Thyroid gland (tissue), 4 donors: ENCODE measurements around the gene MYADML2. TPM values are rescaled to one million over a fixed set of nuclear protein-coding genes. Genes with fewer than 3 reads are reported as not detected.

Experiments used
- DNase-seq, 2 donors: peaks; one replicate each; pipeline ENCODE4 v3.0.0-alpha.2; 2019
- H3K27ac ChIP-seq, 3 donors: fragments of 200-600 bp; sonication (generic); 1 replicate in 2 of 3; 2 replicates in 1 of 3; pipeline ENCODE4 v1.5.1; 2016 to 2019; ENCODE audit warnings: mild to moderate bottlenecking in 1 of 3, moderate library complexity in 1 of 3
- H3K27me3 ChIP-seq: fragments of 200-600 bp; sonication (generic); one replicate; pipeline ENCODE4 v1.5.1; 2019
- H3K36me3 ChIP-seq, 2 donors: fragments of 200-600 bp; sonication (generic); one replicate each; pipeline ENCODE4 v1.5.1; 2016 to 2019
- H3K4me1 ChIP-seq, 2 donors: fragments of 200-600 bp; sonication (generic); one replicate each; pipeline ENCODE4 v1.5.1; 2017 to 2019
- H3K4me3 ChIP-seq, 3 donors: fragments of 200-600 bp; sonication (generic); replicated peaks in 1 of 3; 1 replicate in 2 of 3; 2 replicates in 1 of 3; pipeline ENCODE4 v1.5.1; 2016; ENCODE audit warnings: mild to moderate bottlenecking in 1 of 3
- H3K9me3 ChIP-seq: fragments of 200-600 bp; sonication (generic); one replicate; pipeline ENCODE4 v1.5.1; 2017
- CTCF ChIP-seq, 6 experiments: fragments of 200-600 bp in 3 of 6; fragments of 450-650 bp in 3 of 6; sonication (generic) in 3 of 6; IDR thresholded peaks; one replicate each; pipeline ENCODE4 v1.5.1; 2016 to 2019; ENCODE audit warnings: antibody characterized with exemption in 6 of 6, mild to moderate bottlenecking in 2 of 6, inconsistent platforms in 1 of 6, moderate library complexity in 1 of 6
- POLR2A ChIP-seq, 2 donors: fragments of 450-650 bp; IDR thresholded peaks; one replicate each; pipeline ENCODE4 v1.6.1; 2017; ENCODE audit warnings: antibody characterized with exemption in 2 of 2, mild to moderate bottlenecking in 2 of 2, moderate library complexity in 1 of 2
- WGBS, 2 donors: methylation state at CpG; one replicate each; pipeline ENCODE4 v1.1.5; 2017; 5-methylcytosine and 5-hydroxymethylcytosine counted together
- intact Hi-C: fragments of 100-400 bp; cut with DNase I; formaldehyde crosslinking; loops from one replicate; pipeline ENCODE4 v1.15.1; 2023
- total RNA-seq, 4 donors: library from RNA; depleted of rRNA; stranded (reverse); fragments of >200 nt; gene quantifications; one replicate each; pipeline ENCODE4 v1.2.3, GENCODE V29; 2016

The MYADML2 gene
- total RNA-seq, 4 donors from 2014 or later: not detected

- H3K9me3 ChIP-seq: no peaks in the 10 kb centered on the region
- no peaks in the 10 kb centered on the region for H3K27me3 ChIP-seq
- intact Hi-C loops: no loop called here
- H3K36me3 ChIP-seq: no peaks in the 10 kb centered on the region
- DNase-seq: no peak
- H3K27ac ChIP-seq: no peak overlapping the region
- peaks cover 9 to 20% of the 10 kb centered on the region in 2 donors for H3K4me1 ChIP-seq
- 89 to 92% methylated on average over 8 of the region's 9 CpGs for WGBS, 2 donors
- TF ChIP-seq CTCF (IDR thresholded peaks at IDR 0.05) (no peak), POLR2A (IDR thresholded peaks at IDR 0.05) (no peak)
- H3K4me3 ChIP-seq: no peak overlapping the region
Observed at GRCh38 chr17:81932333-81932983, 14.6 kb downstream of the MYADML2 start.

GRCh38 chr17:81931557-81932332 lies 15.3 kb downstream of the MYADML2 start:
- TF ChIP-seq POLR2A (IDR thresholded peaks at IDR 0.05): no peak
- no peak for TF ChIP-seq CTCF (IDR thresholded peaks at IDR 0.05)
- H3K27ac ChIP-seq: no peak overlapping the region
- no peak for DNase-seq
- peaks cover 9 to 14% of the 10 kb centered on the region in 2 donors for H3K4me1 ChIP-seq
- H3K27me3 ChIP-seq: no peaks in the 10 kb centered on the region
- H3K9me3 ChIP-seq: no peaks in the 10 kb centered on the region
- no peak overlapping the region for H3K4me3 ChIP-seq
- intact Hi-C loops: no loop called here
- WGBS, 2 donors: 51 to 66% methylated on average over 10 to 12 of the region's 15 CpGs
- H3K36me3 ChIP-seq: no peaks in the 10 kb centered on the region

- no peaks in the 10 kb centered on the region for H3K9me3 ChIP-seq
- DNase-seq: no peak
- H3K27me3 ChIP-seq: no peaks in the 10 kb centered on the region
- intact Hi-C loops: no loop called here
- H3K27ac ChIP-seq: no peak overlapping the region
- peaks cover 9 to 12% of the 10 kb centered on the region in 2 donors for H3K4me1 ChIP-seq
- H3K36me3 ChIP-seq: no peaks in the 10 kb centered on the region
- H3K4me3 ChIP-seq: no peak overlapping the region
- no peak for TF ChIP-seq CTCF (IDR thresholded peaks at IDR 0.05)
- TF ChIP-seq POLR2A (IDR thresholded peaks at IDR 0.05): no peak
- WGBS, 2 donors: 64 to 78% methylated on average over 7 to 12 of the region's 13 CpGs
Observed at GRCh38 chr17:81931189-81931556, 15.9 kb downstream of the MYADML2 start.

- 85% methylated on average over 13 to 15 of the region's 20 CpGs for WGBS, 2 donors
- intact Hi-C loops: no loop called here
- TF ChIP-seq CTCF (IDR thresholded peaks at IDR 0.05): no peak
- TF ChIP-seq POLR2A (IDR thresholded peaks at IDR 0.05): no peak
- Histone ChIP-seq H3K4me3 (no peak overlapping the region), H3K4me1 (peaks cover 12 to 19% of the 10 kb centered on the region in 2 donors), H3K9me3 (no peaks in the 10 kb centered on the region), H3K27me3 (no peaks in the 10 kb centered on the region), H3K36me3 (no peaks in the 10 kb centered on the region), H3K27ac (no peak overlapping the region)
- no peak for DNase-seq
Observed at GRCh38 chr17:81930142-81931125, 16.6 kb downstream of the MYADML2 start.
